Liver (tissue), 9 donors: ENCODE data around the gene ERICH4. TPM values are rescaled to one million over a fixed set of nuclear protein-coding genes. Genes with fewer than 3 reads are reported as not detected.
"Not testable (repeated sequence)": the region's sequence is repeated elsewhere in the genome, so short reads cannot be mapped to it uniquely, and the experiment has no call there.

Experiments
- DNase-seq: peaks from one replicate; pipeline ENCODE4 v3.0.0-alpha.2; 2017; ENCODE audit warnings: low spot score
- H3K27ac ChIP-seq, 2 donors: one replicate each; pipeline ENCODE4 v1.7.0; 2013; ENCODE audit warnings: inconsistent platforms in 2 of 2, low read length in 2 of 2, control low read depth in 1 of 2, low read depth in 1 of 2, mild to moderate bottlenecking in 1 of 2
- H3K27me3 ChIP-seq, 4 donors: one replicate each; pipeline versions ENCODE4 v1.6.1 to v1.7.0; 2013; ENCODE audit warnings: low read length in 3 of 4, inconsistent platforms in 1 of 4, mild to moderate bottlenecking in 1 of 4, moderate library complexity in 1 of 4; ENCODE audit not compliant: control insufficient read depth in 4 of 4, insufficient read depth in 4 of 4
- H3K36me3 ChIP-seq, 4 donors: one replicate each; pipeline versions ENCODE4 v1.6.1 to v1.7.0; 2013; ENCODE audit warnings: low read length in 3 of 4, mild to moderate bottlenecking in 3 of 4, low read depth in 1 of 4, moderate library complexity in 1 of 4; ENCODE audit not compliant: control insufficient read depth in 4 of 4, insufficient read depth in 3 of 4
- H3K4me1 ChIP-seq, 4 donors: one replicate each; pipeline versions ENCODE4 v1.6.1 to v1.7.0; 2013; ENCODE audit warnings: low read length in 3 of 4, mild to moderate bottlenecking in 3 of 4, moderate library complexity in 1 of 4; ENCODE audit not compliant: control insufficient read depth in 4 of 4, insufficient read depth in 4 of 4
- H3K4me3 ChIP-seq, 3 donors: one replicate each; pipeline versions ENCODE4 v1.6.1 to v1.7.0; 2013; ENCODE audit warnings: low read length in 3 of 3, control low read depth in 1 of 3, low read depth in 1 of 3, mild to moderate bottlenecking in 1 of 3
- H3K9ac ChIP-seq, 2 donors: one replicate each; pipeline ENCODE4 v1.7.0; 2013; ENCODE audit warnings: low read length in 2 of 2, mild to moderate bottlenecking in 2 of 2, moderate library complexity in 2 of 2, control low read depth in 1 of 2, low read depth in 1 of 2
- H3K9me3 ChIP-seq, 4 donors: one replicate each; pipeline versions ENCODE4 v1.6.1 to v1.7.0; 2013; ENCODE audit warnings: low read length in 3 of 4; ENCODE audit not compliant: control insufficient read depth in 4 of 4
- EGR1 ChIP-seq, 2 donors: IDR thresholded peaks; 2 replicates each; pipeline ENCODE4 v1.6.1; 2016 to 2018; ENCODE audit warnings: antibody characterized with exemption in 2 of 2, low read depth in 2 of 2
- FOXA1 ChIP-seq: IDR thresholded peaks from 2 replicates; pipeline ENCODE4 v1.6.1; 2016; ENCODE audit warnings: antibody characterized with exemption
- FOXA2 ChIP-seq: IDR thresholded peaks from 2 replicates; pipeline ENCODE4 v1.6.1; 2016; ENCODE audit warnings: antibody characterized with exemption
- HNF4G ChIP-seq: IDR thresholded peaks from 2 replicates; pipeline ENCODE4 v1.6.1; 2016; ENCODE audit warnings: antibody characterized with exemption
- JUND ChIP-seq, 2 donors: IDR thresholded peaks; 2 replicates each; pipeline ENCODE4 v1.6.1; 2016; ENCODE audit warnings: antibody characterized with exemption in 2 of 2
- NR2F2 ChIP-seq: IDR thresholded peaks from 2 replicates; pipeline ENCODE4 v1.6.1; 2016; ENCODE audit warnings: antibody characterized with exemption
- RAD21 ChIP-seq, 2 donors: IDR thresholded peaks; 2 replicates each; pipeline ENCODE4 v1.6.1; 2016; ENCODE audit warnings: antibody characterized with exemption in 2 of 2, mild to moderate bottlenecking in 2 of 2
- RXRA ChIP-seq, 2 donors: IDR thresholded peaks; 2 replicates each; pipeline ENCODE4 v1.6.1; 2017 to 2018; ENCODE audit warnings: antibody characterized with exemption in 2 of 2, mild to moderate bottlenecking in 1 of 2
- SP1 ChIP-seq: IDR thresholded peaks from 2 replicates; pipeline ENCODE4 v1.6.1; 2018; ENCODE audit warnings: antibody characterized with exemption, mild to moderate bottlenecking
- TAF1 ChIP-seq: conservative IDR thresholded peaks from 2 replicates; pipeline ENCODE4 v1.6.1; 2016; ENCODE audit warnings: antibody characterized with exemption, mild to moderate bottlenecking
- YY1 ChIP-seq: IDR thresholded peaks from 2 replicates; pipeline ENCODE4 v1.6.1; 2016; ENCODE audit warnings: antibody characterized with exemption, mild to moderate bottlenecking
- WGBS: extraction: QIAGEN DNeasy Blood & Tissue Kit; methylation state at CpG from one replicate; pipeline ENCODE4 v1.1.7; 2013; 5-methylcytosine and 5-hydroxymethylcytosine counted together
- polyA plus RNA-seq, 2 donors: library from polyadenylated mRNA; stranded (reverse) in 1 of 2; unstranded in 1 of 2; fragments of 200-250 nt in 1 of 2; fragments of >200 nt in 1 of 2; fragmentation: Nextera tagmentation in 1 of 2; extraction: Ambion mirVana in 1 of 2; gene quantifications; one replicate each; pipeline versions ENCODE4 v1.2.1 to v1.2.3, GENCODE V29; 2013 to 2015
- total RNA-seq, 2 donors: library from RNA; depleted of rRNA; stranded (reverse); fragments of >200 nt; gene quantifications; one replicate each; pipeline ENCODE4 v1.2.3, GENCODE V29; 2014
- TF ChIP-seq, protein P1 (sequence below): IDR thresholded peaks from 2 replicates; pipeline ENCODE4 v1.6.1; 2016; ENCODE audit warnings: antibody characterized with exemption
- TF ChIP-seq, protein P2 (sequence below): IDR thresholded peaks from 2 replicates; pipeline ENCODE4 v1.6.1; 2016; ENCODE audit warnings: antibody characterized with exemption
- TF ChIP-seq, protein P3 (sequence below): IDR thresholded peaks from 2 replicates; pipeline ENCODE4 v1.6.1; 2016; ENCODE audit warnings: antibody characterized with exemption, mild to moderate bottlenecking
- TF ChIP-seq, protein P4 (sequence below): fragments of 150-350 bp; IDR thresholded peaks from 2 replicates; pipeline ENCODE4 v1.5.1; 2017; ENCODE audit warnings: improper control_type of control experiment, low read depth, low read length; ENCODE audit not compliant: missing input control
- donor health status: healthy.
- donor health status: healthy.
- donor health status: healthy.
- donor health status: healthy.
- donor health status: healthy.

The ERICH4 gene
- total and polyA plus RNA-seq, 4 donors: not detected

DNA sequence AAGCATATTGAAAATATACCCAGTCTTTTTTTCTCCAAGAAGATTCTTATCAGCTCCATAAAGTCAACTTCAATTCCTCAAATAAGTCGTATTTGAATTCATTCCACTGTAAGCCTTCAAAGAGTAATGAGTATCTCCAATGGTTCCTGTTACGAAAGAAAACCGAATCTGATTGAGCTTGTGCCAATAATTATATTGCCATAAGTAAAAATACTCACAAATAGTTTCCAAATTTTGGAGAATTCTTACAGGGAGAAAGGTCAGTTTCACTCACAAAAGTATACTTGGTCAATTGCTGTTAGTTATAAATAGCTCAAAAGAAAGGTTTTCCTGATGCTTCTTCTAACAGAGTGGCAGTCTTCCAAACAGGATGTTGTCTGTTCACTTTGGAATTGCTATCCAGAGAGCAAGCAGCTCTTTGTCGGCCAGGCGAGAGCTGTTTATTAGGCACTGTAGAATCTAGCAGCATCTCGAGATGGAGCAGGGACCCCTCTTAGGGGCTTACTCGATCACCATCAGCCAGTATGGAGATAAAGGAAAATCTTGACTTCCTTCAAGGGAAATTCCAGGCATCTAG lies 13.5 kb downstream of the ERICH4 start:
- Histone ChIP-seq H3K27me3 (peaks cover 0 to 6% (median 0%) of the 10 kb centered on the region in 4 donors), H3K4me3 (no peak overlapping the region), H3K9ac (no peak overlapping the region), H3K4me1 (no peaks in the 10 kb centered on the region), H3K36me3 (no peaks in the 10 kb centered on the region), H3K27ac (no peak overlapping the region), H3K9me3 (no peaks in the 10 kb centered on the region)
- no peak for DNase-seq
- 43% methylated on average over 7 of the region's 7 CpGs for WGBS
- peak; percentile 19 for TF ChIP-seq NR2F2
- TF ChIP-seq YY1: no peak

DNA sequence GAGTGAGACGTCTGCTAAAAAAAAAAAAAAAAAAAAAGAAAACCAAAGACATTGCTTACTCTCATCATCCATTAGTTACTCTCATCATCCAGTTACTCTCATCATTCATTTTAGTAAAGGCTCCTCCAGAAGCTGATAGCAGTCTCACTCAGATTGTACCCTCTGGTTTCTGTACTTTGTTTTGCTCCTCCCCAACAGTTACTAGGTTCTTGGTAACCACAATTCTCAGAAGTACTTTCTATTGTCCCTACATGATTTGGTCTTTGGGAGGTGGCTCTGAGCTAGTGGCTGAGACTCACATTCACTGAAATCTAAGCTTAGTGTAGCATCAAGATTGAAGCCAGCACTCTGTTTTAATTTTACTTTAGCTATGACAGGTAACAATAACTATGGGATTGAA lies 14.3 kb downstream of the ERICH4 start:
- DNase-seq: no peak
- H3K27me3 ChIP-seq: peaks cover 0 to 6% (median 0%) of the 10 kb centered on the region in 4 donors
- no peaks in the 10 kb centered on the region for H3K9me3 ChIP-seq
- H3K4me1 ChIP-seq: no peaks in the 10 kb centered on the region
- 24% methylated on average over 1 of the region's 1 CpG for WGBS
- TF ChIP-seq FOXA1 (no peak), RXRA (IDR thresholded peaks at IDR 0.05) (no peak), TAF1 (no peak)
- TF ChIP-seq, protein P1, sequence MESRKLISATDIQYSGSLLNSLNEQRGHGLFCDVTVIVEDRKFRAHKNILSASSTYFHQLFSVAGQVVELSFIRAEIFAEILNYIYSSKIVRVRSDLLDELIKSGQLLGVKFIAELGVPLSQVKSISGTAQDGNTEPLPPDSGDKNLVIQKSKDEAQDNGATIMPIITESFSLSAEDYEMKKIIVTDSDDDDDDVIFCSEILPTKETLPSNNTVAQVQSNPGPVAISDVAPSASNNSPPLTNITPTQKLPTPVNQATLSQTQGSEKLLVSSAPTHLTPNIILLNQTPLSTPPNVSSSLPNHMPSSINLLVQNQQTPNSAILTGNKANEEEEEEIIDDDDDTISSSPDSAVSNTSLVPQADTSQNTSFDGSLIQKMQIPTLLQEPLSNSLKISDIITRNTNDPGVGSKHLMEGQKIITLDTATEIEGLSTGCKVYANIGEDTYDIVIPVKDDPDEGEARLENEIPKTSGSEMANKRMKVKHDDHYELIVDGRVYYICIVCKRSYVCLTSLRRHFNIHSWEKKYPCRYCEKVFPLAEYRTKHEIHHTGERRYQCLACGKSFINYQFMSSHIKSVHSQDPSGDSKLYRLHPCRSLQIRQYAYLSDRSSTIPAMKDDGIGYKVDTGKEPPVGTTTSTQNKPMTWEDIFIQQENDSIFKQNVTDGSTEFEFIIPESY: no peak
- TF ChIP-seq, protein P2, sequence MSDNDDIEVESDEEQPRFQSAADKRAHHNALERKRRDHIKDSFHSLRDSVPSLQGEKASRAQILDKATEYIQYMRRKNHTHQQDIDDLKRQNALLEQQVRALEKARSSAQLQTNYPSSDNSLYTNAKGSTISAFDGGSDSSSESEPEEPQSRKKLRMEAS: no peak
- H3K9ac ChIP-seq: no peak overlapping the region
- no peaks in the 10 kb centered on the region for H3K36me3 ChIP-seq
- H3K4me3 ChIP-seq: no peak overlapping the region
- H3K27ac ChIP-seq: no peak overlapping the region

DNA sequence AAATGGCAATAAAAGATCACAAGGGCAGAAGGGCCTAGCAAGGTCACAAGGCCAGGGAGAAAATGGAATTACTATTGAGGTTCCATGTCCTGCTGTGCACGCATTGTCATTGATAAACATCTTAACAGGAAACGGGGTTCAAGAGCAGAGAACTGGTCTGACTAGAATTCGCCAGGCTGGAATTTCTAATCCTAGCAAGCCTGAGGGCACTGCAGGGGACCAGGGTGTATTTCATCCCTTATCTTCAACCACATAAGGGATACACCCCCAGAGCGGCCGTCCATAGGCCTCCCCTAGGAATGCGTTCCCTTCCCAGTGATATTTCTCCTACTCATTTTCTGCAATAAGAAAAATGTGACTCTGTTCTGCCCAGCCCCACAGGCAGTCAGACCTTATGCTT lies 19.5 kb downstream of the ERICH4 start:
- no peaks in the 10 kb centered on the region for H3K36me3 ChIP-seq
- no peak for TF ChIP-seq HNF4G
- no peak for TF ChIP-seq JUND (IDR thresholded peaks at IDR 0.05)
- TF ChIP-seq EGR1 (IDR thresholded peaks at IDR 0.05; ENCODE audit: low read depth in 2 of 2): no peak
- no peak for TF ChIP-seq FOXA1
- TF ChIP-seq, protein P2: no peak
- no peak for TF ChIP-seq NR2F2
- no peak for TF ChIP-seq RAD21 (IDR thresholded peaks at IDR 0.05)
- TF ChIP-seq SP1: no peak
- no peak for TF ChIP-seq TAF1
- TF ChIP-seq, protein P3, sequence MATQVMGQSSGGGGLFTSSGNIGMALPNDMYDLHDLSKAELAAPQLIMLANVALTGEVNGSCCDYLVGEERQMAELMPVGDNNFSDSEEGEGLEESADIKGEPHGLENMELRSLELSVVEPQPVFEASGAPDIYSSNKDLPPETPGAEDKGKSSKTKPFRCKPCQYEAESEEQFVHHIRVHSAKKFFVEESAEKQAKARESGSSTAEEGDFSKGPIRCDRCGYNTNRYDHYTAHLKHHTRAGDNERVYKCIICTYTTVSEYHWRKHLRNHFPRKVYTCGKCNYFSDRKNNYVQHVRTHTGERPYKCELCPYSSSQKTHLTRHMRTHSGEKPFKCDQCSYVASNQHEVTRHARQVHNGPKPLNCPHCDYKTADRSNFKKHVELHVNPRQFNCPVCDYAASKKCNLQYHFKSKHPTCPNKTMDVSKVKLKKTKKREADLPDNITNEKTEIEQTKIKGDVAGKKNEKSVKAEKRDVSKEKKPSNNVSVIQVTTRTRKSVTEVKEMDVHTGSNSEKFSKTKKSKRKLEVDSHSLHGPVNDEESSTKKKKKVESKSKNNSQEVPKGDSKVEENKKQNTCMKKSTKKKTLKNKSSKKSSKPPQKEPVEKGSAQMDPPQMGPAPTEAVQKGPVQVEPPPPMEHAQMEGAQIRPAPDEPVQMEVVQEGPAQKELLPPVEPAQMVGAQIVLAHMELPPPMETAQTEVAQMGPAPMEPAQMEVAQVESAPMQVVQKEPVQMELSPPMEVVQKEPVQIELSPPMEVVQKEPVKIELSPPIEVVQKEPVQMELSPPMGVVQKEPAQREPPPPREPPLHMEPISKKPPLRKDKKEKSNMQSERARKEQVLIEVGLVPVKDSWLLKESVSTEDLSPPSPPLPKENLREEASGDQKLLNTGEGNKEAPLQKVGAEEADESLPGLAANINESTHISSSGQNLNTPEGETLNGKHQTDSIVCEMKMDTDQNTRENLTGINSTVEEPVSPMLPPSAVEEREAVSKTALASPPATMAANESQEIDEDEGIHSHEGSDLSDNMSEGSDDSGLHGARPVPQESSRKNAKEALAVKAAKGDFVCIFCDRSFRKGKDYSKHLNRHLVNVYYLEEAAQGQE: no peak
- no peak for TF ChIP-seq YY1
- TF ChIP-seq, protein P4, sequence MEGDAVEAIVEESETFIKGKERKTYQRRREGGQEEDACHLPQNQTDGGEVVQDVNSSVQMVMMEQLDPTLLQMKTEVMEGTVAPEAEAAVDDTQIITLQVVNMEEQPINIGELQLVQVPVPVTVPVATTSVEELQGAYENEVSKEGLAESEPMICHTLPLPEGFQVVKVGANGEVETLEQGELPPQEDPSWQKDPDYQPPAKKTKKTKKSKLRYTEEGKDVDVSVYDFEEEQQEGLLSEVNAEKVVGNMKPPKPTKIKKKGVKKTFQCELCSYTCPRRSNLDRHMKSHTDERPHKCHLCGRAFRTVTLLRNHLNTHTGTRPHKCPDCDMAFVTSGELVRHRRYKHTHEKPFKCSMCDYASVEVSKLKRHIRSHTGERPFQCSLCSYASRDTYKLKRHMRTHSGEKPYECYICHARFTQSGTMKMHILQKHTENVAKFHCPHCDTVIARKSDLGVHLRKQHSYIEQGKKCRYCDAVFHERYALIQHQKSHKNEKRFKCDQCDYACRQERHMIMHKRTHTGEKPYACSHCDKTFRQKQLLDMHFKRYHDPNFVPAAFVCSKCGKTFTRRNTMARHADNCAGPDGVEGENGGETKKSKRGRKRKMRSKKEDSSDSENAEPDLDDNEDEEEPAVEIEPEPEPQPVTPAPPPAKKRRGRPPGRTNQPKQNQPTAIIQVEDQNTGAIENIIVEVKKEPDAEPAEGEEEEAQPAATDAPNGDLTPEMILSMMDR: no peak
- no peak for TF ChIP-seq FOXA2
- no peak for DNase-seq
- H3K9ac ChIP-seq: no peak overlapping the region
- no peaks in the 10 kb centered on the region for H3K4me1 ChIP-seq
- WGBS: 66% methylated on average over 6 of the region's 6 CpGs
- H3K27ac ChIP-seq: no peak overlapping the region
- H3K4me3 ChIP-seq: no peak overlapping the region
- H3K27me3 ChIP-seq: peaks cover 0 to 11% (median 1%) of the 10 kb centered on the region in 4 donors
- H3K9me3 ChIP-seq: no peaks in the 10 kb centered on the region

DNA sequence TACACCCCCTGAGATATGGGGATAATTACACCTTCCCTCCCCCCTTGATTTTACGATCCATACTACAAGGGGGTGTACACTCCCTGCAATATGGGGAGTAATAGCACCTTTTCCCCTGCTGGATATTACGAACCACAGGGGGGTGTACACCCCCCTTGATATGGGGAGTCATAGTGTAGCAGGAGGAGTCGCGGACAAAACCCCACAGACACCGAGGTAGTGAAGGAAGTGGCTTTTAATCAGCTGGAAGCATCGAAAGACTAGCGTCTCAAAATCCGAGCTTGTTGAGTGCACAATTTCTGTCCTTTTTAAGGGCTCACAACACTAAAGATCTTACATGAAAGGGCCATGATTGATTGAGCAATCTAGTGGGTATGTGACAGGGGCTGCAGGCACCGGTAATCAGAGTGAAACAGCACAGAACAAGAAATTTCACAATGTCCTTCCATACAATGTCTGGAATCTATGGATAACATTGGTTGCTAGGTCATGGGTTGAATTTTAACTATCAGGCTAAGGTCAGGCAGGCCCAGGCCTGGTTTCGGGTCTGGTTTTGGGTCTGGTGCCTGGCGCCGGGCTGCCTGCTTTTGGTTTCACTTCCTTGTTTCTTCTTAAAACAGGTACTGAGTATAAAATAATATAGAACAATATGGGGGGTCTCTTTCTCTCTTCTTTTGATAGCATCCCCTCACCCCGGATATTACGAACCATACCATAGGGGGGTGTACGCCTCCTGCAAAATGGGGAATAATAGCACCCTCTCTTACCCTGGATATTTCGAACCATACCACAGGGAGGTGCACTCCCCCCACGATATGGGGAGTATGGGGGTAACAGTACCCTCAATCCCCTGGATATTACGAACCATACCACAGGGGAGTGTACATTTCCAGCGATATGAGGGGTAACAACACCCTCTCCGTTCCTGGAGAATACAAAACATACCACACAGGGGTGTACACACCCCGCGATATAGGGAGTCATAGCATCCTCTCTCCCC lies 20.6 kb downstream of the ERICH4 start:
- not testable (repeated sequence) for H3K9me3 ChIP-seq, H3K27ac ChIP-seq, H3K4me1 ChIP-seq, H3K4me3 ChIP-seq, H3K9ac ChIP-seq, H3K36me3 ChIP-seq, DNase-seq
- WGBS: 73% methylated on average over 22 of the region's 22 CpGs
- peaks cover 0 to 11% (median 1%) of the 10 kb centered on the region in 4 donors for H3K27me3 ChIP-seq
